RWPE1 (cell line): Measurements from ENCODE around the gene NHERF1.

Experiments
- CTCF ChIA-PET: fragments of 350-600 bp; sonication (Branson Sonifier 250); formaldehyde crosslinking; extraction: SDS; loops from one replicate; lab custom pipeline; 2021; lab: Yijun Ruan, JAX
- POLR2A ChIA-PET: fragments of 400-600 bp; formaldehyde crosslinking; extraction: SDS; loops from one replicate; lab custom pipeline; 2020; ENCODE audit warnings: antibody characterized with exemption; ENCODE audit not compliant: low non-redundant PET; lab: Yijun Ruan, JAX
- DNase-seq: peaks from one replicate; pipeline ENCODE4 v3.0.0; 2012; ENCODE audit warnings: low spot score
- H3K27ac ChIP-seq: fragments of 450-650 bp; 2 replicates; pipeline ENCODE4 v1.5.1; 2017
- CTCF ChIP-seq: fragments of 450-650 bp; conservative IDR thresholded peaks from 2 replicates; pipeline ENCODE4 v1.5.1; 2017; ENCODE audit warnings: low read depth, mild to moderate bottlenecking

NHERF1 gene

GRCh38 chr17:74792586-74793105, 44.2 kb downstream of the NHERF1 start:
- POLR2A ChIA-PET: no interaction called here
- no peak for DNase-seq
- no peak overlapping the region for H3K27ac ChIP-seq
- CTCF ChIA-PET: interaction anchor here (0.6 to 2.3 kb wide), 6 partner anchors 16 to 217 kb away, joined by 3 to 30 read pairs (median 5); no protein-coding TSS in a partner anchor
- TF ChIP-seq CTCF: no peak

- no peak for DNase-seq
- ChIA-PET POLR2A (no interaction called here), CTCF (interaction anchor here (0.6 to 0.7 kb wide), 2 partner anchors 36 to 67 kb away, joined by 3 read pairs; no protein-coding TSS in a partner anchor)
- no peak overlapping the region for H3K27ac ChIP-seq
- no peak for TF ChIP-seq CTCF
These were observed 47.0 kb downstream of the NHERF1 start for GRCh38 chr17:74795327-74796020.

GRCh38 chr17:74796211-74796610, 47.8 kb downstream of the NHERF1 start:
- ChIA-PET POLR2A (no interaction called here), CTCF (interaction anchor here (0.6 to 0.7 kb wide), 3 partner anchors 36 to 66 kb away, joined by 3 read pairs; no protein-coding TSS in a partner anchor)
- no peak for DNase-seq
- no peak for TF ChIP-seq CTCF
- H3K27ac ChIP-seq: no peak overlapping the region

DNA sequence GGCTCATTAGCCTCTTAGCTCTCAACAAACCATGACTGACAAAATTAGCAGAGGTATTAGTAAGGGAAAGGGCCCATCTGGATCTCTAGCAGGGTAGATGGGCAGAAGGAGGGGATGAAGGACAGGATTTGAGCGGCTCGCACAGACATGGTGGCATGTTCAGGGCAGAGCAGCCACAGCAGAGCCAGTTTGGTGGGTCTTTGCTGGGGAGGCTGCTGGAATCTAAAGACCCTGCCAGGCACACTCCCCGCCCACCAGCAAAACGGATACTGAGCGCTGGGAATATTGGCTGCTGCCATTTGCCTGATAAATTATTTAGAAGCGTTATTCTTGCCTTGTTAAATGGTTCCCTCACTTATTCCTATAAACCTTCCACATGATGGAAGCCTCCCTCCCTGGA, 48.4 kb downstream of the NHERF1 start:
- POLR2A ChIA-PET: no interaction called here
- no peak for DNase-seq
- no peak for TF ChIP-seq CTCF
- CTCF ChIA-PET: no interaction called here
- H3K27ac ChIP-seq: no peak overlapping the region

DNA sequence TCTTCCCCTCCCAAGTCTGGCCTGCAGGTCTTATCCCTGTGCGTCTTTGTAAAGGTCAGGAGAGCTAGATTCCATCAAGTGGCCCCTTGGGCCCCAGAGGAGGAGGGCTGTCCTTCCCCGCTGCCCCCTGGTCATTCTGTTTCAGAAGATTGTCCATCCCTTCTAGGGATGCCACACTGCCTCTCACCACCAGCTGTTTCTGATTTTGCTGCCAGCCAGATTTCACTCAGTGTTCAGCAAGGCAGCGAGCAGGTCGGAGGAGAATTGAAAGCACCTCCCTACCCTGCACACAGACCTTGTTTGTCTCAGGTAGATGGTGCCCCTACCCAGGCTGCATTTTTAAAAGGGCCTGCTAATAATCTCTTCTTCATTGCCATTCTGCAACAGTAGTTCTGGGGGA, 49.4 kb downstream of the NHERF1 start:
- TF ChIP-seq CTCF: no peak
- ChIA-PET CTCF (interaction anchor here (0.6 kb wide), 1 partner anchor 1216 kb away, joined by 3 read pairs; no protein-coding TSS in a partner anchor), POLR2A (no interaction called here)

GRCh38 chr17:74798239-74798707, 49.8 kb downstream of the NHERF1 start:
- no peak overlapping the region for H3K27ac ChIP-seq
- ChIA-PET POLR2A (no interaction called here), CTCF (interaction anchor here (0.6 kb wide), 1 partner anchor 1216 kb away, joined by 3 read pairs; no protein-coding TSS in a partner anchor)

More for the DNA sequence above, 49.4 kb downstream of the NHERF1 start:
- H3K27ac ChIP-seq: no peak overlapping the region
- no peak for DNase-seq

More at GRCh38 chr17:74798239-74798707, 49.8 kb downstream of the NHERF1 start:
- no peak for DNase-seq
- no peak for TF ChIP-seq CTCF
